Measurements from ENCODE around the gene GTF2E1.

GTF2E1 gene

GRCh38 chr3:120795017-120795648 lies 52.6 kb downstream of the GTF2E1 start:
- DNase-seq (ENCODE audit: extremely low spot score, insufficient read length, low read depth) (peak; percentile 5), FAIRE-seq (peak; percentile 95)

GRCh38 chr3:120795959-120796358 lies 53.4 kb downstream of the GTF2E1 start:
- no peak for FAIRE-seq
- DNase-seq (ENCODE audit: extremely low spot score, insufficient read length, low read depth), result no peak

GRCh38 chr3:120796976-120797375 lies 54.4 kb downstream of the GTF2E1 start:
- DNase-seq (ENCODE audit: extremely low spot score, insufficient read length, low read depth) (no peak), FAIRE-seq (no peak)

- FAIRE-seq, result no peak
- no peak for DNase-seq (ENCODE audit: extremely low spot score, insufficient read length, low read depth)
Measured at GRCh38 chr3:120797857-120798256, 55.3 kb downstream of the GTF2E1 start.

GRCh38 chr3:120798346-120798745 lies 55.8 kb downstream of the GTF2E1 start:
- no peak for DNase-seq (ENCODE audit: extremely low spot score, insufficient read length, low read depth)

GRCh38 chr3:120800625-120801024 lies 58.1 kb downstream of the GTF2E1 start:
- no peak for FAIRE-seq

More at GRCh38 chr3:120798346-120798745, 55.8 kb downstream of the GTF2E1 start:
- no peak for FAIRE-seq

GRCh38 chr3:120801484-120801883 lies 58.9 kb downstream of the GTF2E1 start:
- DNase-seq (ENCODE audit: extremely low spot score, insufficient read length, low read depth), result no peak
- FAIRE-seq, result no peak

More at GRCh38 chr3:120800625-120801024, 58.1 kb downstream of the GTF2E1 start:
- no peak for DNase-seq (ENCODE audit: extremely low spot score, insufficient read length, low read depth)

GRCh38 chr3:120802916-120803315 lies 60.4 kb downstream of the GTF2E1 start:
- DNase-seq (ENCODE audit: extremely low spot score, insufficient read length, low read depth) (no peak), FAIRE-seq (no peak)

- FAIRE-seq (no peak), DNase-seq (ENCODE audit: extremely low spot score, insufficient read length, low read depth) (no peak)
Measured at GRCh38 chr3:120816728-120817127, 74.2 kb downstream of the GTF2E1 start.

GRCh38 chr3:120820748-120821147 lies 78.2 kb downstream of the GTF2E1 start:
- FAIRE-seq (no peak), DNase-seq (ENCODE audit: extremely low spot score, insufficient read length, low read depth) (no peak)

- FAIRE-seq (no peak), DNase-seq (ENCODE audit: extremely low spot score, insufficient read length, low read depth) (no peak)
Measured at GRCh38 chr3:120821426-120821825, 78.9 kb downstream of the GTF2E1 start.

GRCh38 chr3:120823156-120823555 lies 80.6 kb downstream of the GTF2E1 start:
- no peak for FAIRE-seq

GRCh38 chr3:120824613-120825012 lies 82.1 kb downstream of the GTF2E1 start:
- FAIRE-seq (no peak), DNase-seq (ENCODE audit: extremely low spot score, insufficient read length, low read depth) (no peak)

More at GRCh38 chr3:120823156-120823555, 80.6 kb downstream of the GTF2E1 start:
- DNase-seq (ENCODE audit: extremely low spot score, insufficient read length, low read depth), result no peak

- DNase-seq (ENCODE audit: extremely low spot score, insufficient read length, low read depth), result no peak
- no peak for FAIRE-seq
Measured at GRCh38 chr3:120828796-120829195, 86.3 kb downstream of the GTF2E1 start.

GRCh38 chr3:120831066-120831465 lies 88.5 kb downstream of the GTF2E1 start:
- FAIRE-seq (no peak), DNase-seq (ENCODE audit: extremely low spot score, insufficient read length, low read depth) (no peak)
